ENCODE measurements around the gene ACTL6A.

DNA sequence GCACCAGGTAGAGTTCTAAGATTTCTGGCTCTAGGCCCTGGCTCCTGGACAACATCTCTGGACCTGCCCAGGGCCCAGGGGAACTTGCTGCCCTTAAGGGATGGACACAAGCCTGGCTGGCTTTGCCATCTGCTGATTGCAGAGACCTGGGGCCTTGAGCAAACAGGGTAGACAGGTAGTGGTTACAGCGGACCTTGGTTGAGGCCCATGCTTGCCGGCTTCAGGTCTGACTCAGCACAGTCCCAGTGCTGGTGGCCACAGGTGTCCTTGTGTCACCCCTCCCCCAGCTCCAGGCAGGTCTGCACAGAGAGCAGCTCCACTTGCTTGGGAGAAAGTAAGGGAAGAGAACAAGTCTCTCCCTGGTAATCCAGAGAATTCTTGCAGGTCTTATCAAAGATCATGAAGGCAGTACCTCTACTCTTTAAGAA, 15.9 kb upstream of the ACTL6A start:
- TF ChIP-seq CTCF (IDR thresholded peaks at IDR 0.05), result no peak
- TF ChIP-seq POLR2A (IDR thresholded peaks at IDR 0.05), result no peak
